Stimulated activated CD8-positive, alpha-beta memory T cell treated with anti-CD3 and anti-CD28 coated beads, Interleukin-4, amount 100 ng/mL, for 1 hour (primary cell): ENCODE measurements around the gene DGCR8.

ENCODE experiments used
- DNase-seq, 2 donors: peaks; one replicate each; pipeline ENCODE4 v3.0.0-alpha.2; 2020; ENCODE audit warnings: low read depth in 2 of 2, low spot score in 1 of 2

DGCR8 gene

DNA sequence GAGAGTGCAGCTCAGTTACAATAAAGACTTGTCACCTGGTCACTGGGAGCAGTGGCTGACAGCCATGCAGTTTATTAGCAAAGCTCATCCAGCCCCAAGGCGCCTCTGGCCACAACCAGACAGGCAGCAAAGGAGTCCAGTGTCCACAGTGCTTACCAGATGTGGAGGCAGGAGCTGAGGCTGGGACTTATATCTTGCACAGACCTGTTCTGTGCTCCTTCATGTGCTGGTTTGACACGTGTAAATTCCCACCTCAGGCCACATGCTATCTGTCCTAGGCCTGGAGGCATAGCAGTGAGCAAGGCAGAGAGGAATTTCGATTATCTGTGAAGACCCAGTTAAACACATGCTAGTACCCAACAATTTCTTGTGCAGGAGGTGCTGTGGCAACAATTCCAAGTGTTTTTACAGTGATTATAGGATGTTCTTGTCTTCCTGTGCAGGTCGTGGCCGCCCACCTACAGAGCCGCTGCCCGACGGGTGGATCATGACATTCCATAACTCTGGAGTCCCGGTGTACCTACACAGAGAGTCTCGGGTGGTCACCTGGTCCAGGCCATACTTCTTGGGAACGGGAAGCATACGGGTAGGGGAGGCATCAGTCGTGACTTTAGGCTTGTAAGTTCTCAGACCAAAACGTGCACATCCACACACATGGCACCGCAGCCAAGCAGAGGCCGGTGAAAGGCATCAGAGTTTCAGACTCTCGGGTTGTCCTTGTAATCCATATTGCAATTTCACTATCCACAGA lies 9.4 kb downstream of the DGCR8 start:
- DNase-seq: no peak

DNA sequence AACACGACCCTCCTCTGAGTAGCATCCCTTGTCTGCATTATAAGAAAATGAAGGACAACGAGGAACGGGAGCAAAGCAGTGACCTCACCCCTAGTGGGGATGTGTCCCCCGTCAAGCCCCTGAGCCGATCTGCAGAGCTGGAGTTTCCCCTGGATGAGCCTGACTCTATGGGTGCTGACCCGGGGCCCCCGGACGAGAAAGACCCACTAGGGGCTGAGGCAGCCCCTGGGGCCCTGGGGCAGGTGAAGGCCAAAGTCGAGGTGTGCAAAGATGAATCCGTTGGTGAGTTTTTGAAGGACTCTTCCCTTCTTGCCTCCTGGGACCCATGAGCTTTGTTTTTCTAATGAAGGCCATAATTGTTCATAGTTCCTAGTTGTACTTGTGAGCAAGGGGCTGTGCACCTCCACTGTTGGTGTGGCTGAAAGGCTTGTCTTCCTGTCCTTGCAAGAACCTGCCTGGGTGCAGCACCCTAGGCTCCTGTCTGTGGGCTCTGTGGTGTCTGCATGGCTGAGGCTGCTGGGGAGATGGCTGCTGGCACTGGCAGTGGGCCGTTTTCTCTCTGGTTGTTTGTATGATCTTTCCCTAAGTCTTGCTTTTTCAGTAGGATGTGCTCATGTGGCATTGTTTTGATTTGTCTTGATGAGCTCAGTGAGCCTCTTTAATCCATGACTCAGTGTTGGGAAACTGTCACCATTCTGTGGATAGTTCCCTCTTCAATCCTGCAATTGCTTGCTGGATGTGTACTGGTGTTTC lies 10.1 kb downstream of the DGCR8 start:
- no peak for DNase-seq

DNA sequence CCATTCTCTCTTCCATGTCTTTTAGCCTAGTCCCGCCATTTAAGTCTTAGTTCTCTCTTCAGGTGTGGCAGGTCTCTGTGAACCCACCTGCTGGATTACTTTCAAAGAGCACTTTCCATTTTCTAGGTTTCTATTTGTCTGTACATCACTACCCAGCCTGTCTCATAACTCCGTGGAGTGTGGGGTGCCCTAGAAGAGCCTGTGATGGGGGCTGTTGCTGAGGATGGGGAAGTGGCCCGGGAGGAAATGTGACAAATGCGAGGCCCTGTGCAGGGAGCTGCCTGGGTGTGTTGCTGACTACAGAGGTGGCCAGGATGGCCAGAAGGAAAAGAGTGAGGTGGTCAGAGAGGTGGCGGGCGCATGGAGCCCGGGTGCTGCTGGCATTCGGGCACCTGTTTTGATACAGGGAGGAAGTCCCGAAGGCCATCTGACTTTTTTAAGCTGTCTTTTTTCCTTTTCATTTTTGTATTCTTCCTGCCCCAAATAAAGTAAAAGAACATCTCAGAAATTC lies 10.7 kb downstream of the DGCR8 start:
- no peak for DNase-seq

DNA sequence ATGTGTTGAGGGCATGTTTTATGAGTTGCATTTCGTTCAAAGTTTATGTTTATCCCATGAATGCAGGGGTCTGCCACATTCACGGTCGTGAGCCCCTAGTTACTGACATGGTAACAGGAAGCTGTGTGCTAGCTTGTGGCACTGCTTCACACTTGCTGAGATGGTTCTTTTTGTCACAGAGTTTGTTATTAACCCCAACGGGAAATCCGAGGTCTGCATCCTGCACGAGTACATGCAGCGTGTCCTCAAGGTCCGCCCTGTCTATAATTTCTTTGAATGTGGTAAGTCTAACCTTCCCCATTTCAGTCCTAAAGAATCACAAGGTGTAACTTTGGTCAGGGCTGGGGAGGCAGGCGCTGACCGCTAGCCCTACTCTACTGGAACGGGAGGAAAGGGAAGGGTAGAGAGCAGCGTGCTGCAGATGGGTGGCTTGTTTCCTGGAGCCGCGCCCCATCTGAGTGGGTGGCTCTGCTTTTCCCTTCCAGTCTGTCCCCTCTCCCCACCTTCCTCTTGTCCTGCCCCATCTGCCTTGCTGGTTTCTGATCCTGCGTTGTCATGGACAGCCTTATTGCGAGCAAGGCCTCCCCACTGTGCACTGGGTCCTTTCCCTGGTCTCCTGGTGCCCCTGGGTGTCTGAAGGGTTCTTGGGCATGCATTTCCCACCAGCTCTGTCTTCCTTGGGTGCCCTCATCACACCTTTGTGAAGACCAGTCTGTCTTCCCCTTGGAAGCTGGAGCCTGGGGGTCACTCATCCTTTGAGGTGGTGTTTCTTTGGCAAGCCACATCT lies 11.8 kb downstream of the DGCR8 start:
- DNase-seq: no peak

DNA sequence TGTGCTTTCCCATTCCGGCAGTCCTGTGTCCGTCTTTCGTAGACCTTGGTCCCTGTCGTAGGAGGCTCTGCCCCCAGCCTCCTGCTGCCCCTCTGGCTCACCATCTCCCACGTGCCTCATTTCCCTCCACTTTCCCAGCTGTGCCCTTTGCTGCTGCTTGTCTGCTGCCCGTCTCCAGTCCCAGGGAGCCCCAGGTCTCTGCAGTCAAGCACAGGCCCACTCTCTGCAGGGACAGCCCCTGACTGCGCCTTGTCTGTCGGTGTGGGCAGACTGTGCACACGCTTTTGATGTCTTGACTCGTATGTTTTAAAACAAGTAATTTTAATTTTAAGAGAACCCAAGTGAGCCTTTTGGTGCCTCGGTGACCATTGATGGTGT lies 12.4 kb downstream of the DGCR8 start:
- DNase-seq: no peak

DNA sequence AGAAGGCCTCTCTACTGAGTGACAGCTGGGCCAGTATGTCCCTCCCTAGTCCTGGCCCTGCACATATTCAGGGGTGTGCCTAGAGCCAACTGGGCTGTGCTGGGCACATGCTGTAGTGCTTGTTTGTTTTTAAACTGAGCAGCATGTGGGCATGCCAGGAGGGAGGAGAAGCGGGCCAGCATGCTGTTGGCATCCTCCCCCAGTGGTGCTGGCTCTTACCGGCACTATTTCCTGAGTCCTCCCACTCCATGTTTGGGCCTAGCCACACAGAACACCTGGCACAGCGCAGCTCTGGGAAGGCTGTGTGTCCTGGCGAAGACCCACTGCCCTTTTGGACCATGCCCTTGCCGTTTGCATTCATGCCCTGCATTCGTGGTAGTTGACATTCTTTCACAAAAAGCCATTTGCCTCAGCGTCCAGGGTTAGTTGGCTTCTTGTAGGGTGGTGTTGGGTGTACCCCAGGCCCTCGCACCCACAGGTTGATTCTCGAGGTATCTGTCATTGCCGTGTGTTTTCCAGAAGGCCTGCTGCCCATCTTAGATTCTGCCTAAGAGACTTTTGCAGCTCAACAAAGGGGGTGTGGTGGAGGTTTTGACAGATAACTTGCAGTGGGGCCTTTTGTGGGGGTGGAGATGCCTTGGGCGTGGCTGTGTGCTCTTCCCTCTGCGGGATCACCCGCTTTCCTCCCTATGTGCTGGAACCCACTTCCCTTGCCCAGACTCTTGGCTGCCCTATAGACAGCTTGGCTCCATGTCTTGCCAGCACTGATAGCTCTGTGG lies 13.6 kb downstream of the DGCR8 start:
- no peak for DNase-seq

DNA sequence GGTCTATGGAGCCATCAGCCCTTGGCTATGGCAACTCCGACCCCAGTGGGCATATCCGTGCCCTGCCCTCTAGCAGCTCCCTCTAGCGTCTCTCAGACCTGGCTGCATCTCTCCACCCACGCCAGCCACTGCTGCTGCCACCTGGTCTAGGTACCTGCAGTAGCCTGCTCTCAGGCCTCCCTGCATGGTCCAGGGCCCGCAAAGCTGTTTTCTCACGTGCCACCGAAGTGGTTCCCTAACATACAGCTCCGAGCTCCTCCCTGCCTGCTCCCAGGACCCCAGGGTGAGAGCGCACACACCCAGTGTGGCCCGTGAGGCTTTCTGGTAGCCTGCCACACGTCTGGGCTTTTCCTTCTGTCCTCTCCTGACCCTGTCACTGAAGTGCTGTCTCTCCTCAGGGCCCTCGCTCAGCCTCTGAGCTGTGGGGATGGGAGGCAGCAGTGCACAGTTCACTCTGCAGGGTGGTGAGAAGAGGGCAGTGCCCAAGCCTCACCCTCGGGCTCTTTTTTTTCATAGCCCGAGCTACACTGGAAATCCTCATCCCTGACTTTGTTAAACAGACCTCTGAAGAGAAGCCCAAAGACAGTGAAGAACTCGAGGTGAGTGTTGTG lies 14.3 kb downstream of the DGCR8 start:
- no peak for DNase-seq

DNA sequence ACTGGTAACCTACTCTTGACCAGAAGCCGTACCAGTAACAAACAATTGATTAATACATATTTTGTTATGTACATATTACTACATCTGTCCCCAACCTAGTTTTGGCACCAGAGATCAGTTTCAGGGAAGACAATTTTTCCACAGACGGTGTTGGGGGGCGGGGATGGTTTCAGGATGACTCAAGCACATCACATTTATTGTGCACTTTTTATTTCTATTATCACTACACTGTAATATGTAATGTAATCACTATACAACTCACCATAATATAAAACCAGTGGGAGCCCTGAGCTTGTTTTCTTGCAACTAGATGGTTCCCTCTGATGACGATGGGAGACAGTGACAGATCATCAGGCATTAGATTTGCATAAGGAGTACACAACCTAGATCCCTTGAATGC lies 15.5 kb downstream of the DGCR8 start:
- DNase-seq: no peak

DNA sequence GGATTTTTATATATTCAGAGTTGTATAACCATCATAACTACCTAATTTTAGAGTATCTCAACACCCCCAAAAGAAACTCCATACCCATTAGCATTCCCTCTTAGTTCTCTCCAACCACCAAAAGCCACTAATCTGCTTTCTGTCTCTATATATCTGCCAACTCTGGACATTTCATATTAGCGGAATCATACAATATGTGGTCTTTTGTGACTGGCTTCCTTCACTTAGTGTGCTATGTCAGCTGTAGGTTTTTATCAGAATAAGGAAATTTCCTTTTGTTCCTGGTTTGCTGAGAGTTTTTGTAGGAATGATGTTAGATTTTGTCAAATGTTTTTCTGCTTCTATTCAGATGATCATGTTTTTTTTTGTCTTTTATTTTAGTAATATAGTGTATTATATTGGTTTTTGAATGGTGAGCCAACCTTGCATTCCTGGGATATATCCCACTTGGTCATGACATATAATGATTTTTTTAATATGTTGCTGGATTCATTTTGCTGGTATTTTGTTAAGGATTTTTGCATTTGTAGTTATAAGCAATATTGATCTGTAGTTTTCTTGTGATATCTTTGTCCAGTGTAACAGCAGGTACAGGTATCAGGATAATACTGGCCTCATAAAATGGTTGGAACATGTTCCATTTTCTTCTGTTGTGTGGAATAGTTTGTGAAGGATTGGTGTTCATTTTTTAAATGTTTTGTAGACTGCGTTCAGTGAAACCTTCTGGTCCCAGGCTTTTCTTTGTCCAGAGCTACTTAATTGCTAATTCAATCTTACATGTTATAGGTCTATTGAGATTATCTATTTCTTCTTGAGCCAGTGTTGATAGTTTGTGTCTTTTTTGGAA lies 16.8 kb downstream of the DGCR8 start:
- no peak for DNase-seq

DNA sequence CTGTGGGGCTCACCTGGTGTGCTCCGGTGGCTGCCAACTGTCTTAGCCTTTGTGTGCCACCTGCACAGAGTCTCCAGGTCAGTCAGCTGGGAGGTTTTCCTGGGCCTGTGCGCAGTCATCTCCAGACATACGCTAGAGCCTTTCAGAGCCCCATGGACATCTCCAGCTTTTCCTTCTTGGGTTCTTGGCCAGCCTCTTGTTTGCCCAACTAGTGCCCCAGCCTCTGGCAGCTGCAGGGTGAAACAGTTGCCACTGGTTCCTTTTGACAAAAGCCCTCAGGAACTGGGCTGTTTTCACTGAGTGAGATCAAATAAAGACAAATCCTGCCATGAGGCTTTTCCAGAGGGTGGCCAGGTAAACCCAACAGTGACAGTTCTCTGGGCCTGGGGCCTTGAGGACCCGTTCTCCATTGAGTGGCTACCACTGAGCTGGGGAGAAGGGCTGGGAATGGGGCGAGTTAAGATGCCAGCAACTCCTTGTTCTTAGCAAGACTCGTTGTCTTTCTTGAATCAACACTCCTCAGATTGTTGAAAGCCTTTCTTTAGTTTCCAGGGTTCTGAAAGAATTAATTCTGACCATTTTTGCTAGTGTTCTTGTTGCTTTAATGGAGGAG lies 19.2 kb downstream of the DGCR8 start:
- no peak for DNase-seq

DNA sequence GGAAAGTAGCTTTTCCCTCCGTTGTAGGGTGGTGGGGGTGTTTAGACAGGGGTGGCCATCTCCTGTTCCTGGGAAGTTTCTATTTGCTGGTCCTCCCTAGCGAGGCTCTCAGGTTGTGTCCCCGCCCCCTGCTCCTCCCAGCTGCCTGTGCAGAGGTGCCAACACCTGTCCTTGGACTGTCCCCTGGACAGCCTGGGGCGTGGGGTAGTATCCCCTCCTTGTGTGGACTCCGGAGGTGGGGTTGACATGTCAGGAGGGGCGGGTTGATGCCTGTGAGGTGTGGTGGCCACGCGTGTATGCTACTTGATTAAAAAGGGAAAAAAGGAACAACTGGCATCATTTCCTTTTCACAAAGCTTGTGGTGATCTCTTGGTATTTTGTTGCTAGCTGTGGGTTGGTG lies 21.6 kb downstream of the DGCR8 start:
- no peak for DNase-seq

DNA sequence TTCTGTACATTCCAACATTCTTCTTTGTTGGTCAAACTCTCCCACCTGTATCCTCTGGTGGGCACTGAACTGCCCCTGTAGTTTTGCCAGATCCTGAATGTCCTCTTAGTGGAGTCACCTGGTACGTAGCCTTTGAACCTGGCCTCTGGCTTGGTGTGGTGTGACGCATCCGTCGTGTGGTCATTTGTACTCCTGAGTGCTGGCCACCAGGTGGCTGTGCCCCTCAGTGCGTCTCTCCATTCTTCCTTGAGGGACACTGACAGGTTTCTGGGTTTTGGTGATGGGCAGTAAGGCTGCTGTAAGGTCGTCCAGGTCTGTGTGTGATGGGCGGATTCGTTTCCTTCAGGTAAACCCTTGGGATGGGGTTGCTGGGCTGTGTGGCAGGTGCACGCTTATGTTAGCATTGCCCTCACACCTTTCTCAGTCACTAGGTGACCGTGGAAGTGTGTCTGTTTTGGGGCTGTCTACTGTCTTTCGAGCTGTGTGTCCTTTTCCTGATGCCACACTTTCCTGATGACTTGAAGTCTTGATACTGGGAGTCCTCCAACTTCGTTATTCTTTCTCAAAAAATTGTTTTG lies 22.3 kb downstream of the DGCR8 start:
- no peak for DNase-seq

DNA sequence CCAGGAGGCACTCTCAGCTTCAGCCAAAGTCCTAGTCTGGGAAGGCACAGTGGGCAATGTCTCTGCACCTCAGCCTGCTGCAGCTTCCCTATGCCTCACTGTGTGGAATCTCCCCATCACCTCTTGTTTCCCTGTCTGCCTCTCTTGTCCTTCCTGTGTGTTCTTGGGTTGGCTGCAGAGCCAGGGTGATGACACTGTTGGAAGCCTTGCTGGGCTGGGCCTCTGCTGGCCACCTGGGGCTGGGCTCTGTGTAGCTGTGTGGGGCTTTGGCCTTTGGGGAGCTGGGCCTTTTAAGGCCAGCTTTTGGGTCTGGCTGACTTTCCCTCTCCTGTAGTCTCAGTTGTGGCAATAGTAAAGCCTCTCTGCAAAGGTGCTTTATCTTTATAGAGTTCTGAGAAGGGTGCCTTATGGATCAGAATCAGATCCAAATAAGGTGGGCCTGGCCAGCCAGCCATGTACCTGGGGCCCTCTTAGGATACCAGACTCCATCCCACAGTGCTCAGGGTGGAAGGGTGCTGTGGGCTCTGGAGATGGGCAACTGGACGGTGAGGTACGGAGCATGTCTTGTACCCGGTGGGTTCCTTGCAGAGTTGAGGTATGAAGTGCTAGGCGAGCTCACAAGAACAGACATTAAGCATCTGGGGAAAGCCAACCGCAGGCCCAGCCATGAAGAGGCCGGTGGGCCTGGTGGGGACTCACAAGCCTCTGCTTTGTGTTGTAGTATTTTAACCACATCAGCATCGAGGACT lies 25.6 kb downstream of the DGCR8 start:
- no peak for DNase-seq

DNA sequence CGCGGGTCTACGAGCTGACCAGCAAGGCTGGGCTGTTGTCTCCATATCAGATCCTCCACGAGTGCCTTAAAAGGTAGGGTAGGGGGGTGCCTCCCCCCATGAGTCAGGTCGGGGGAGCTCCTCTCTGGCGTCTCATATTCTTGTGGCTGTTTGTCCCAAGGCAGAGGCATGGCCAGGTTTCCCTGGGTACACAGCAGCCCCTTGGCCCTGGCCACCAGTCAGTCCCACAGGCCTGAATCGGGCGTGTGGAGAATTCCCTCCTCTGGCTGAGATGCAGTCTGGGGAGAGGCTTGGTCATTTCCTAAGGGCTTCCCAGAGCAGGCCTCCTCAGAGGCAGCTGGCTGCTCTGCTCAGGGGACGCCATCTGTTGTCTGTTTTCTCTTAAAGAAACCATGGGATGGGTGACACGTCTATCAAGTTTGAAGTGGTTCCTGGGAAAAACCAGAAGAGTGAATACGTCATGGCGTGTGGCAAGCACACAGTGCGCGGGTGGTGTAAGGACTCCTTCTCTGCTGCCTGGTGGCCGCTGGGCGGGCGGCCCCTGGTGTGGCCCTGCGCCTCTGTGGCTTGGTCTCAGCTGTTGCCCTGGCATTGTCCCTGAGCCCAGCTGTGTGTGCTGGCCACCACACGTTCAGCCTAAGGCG lies 26.3 kb downstream of the DGCR8 start:
- no peak for DNase-seq

DNA sequence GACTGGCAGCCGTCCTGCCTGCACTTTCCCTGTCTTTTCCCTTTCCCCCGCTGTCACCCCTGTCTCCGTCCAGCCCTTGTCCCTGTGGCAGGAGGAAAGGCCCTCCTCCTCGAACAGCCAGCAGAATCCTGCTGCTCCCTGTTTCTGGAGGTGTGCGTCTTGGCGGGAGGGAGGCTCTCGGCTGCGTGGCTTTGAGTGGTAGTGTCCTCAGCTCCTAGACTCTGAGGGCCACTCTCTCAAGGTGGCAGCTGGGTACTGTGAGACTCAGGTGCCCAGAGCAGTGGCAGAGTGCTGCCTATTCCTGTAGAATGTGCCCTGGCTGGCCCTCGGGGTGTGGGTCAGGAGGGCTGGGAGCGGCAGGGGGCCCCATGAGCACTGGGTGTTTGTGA lies 26.8 kb downstream of the DGCR8 start:
- no peak for DNase-seq

DNA sequence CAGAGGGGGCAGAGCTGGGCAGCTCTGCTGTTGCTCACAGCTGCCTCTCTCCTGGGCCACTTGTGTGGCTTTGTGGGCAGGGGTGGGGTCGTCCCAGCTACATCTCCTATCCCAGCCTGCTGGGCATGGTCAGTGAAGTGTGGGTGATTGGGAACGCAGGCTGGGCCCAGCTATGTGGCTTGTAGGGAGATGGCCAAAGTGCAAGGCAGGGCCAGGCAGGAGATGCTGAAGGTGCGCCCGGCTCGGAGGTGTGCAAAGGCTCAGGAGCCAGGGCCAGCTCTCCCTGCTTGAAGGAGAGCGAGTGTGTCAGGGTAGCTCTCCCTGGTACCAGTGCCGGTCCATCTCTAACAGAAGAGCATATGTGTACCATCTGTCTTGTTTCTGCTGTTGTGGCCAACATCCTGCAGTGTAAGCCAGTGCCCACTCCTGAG lies 27.4 kb downstream of the DGCR8 start:
- DNase-seq: no peak

DNA sequence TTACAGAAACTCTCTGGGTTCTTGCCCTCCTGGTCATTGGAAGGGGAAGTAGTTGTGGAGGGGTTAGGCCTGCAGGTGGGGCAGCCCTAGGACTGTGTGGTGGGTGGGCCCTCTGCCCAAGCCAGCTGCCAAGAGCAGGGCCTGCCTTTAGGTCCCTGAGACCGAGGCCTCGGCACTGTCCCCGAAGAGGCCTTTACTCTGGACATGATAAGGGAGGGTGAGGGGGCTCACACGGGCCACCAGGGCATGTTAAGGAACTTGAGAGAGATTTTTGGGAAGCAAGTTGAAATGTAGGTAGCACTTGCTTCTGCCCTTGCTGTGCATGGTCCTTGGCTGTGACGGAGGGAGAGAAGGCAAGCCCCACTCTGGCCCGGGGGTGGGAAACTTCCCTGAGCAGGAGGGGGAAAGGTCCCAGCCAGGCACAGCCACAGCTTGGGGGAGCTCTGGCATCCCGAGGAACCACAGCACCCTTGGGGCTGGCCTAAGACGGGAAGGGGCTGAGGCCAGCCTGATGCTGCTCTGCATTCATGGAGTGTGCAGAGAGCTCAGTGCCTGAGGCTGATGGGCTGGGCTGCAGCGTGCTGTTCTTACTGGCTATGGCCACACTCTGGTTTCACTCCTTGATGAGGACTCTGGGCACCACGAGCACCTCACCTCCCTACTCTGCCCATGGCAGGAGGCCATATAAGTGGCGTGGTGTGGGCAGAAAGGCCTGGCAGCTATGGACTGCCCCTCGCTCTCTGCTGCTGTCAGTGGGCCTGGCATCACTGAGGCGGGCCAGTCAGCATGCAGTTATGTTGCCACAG lies 28.1 kb downstream of the DGCR8 start:
- no peak for DNase-seq
